ENCODE measurements around the gene HMCN2.

GRCh38 chr9:130451004-130451390 lies 185.4 kb downstream of the HMCN2 start:
- TF ChIP-seq, protein P1, sequence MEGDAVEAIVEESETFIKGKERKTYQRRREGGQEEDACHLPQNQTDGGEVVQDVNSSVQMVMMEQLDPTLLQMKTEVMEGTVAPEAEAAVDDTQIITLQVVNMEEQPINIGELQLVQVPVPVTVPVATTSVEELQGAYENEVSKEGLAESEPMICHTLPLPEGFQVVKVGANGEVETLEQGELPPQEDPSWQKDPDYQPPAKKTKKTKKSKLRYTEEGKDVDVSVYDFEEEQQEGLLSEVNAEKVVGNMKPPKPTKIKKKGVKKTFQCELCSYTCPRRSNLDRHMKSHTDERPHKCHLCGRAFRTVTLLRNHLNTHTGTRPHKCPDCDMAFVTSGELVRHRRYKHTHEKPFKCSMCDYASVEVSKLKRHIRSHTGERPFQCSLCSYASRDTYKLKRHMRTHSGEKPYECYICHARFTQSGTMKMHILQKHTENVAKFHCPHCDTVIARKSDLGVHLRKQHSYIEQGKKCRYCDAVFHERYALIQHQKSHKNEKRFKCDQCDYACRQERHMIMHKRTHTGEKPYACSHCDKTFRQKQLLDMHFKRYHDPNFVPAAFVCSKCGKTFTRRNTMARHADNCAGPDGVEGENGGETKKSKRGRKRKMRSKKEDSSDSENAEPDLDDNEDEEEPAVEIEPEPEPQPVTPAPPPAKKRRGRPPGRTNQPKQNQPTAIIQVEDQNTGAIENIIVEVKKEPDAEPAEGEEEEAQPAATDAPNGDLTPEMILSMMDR (conservative IDR thresholded peaks at IDR 0.05; ENCODE audit: low read length): no peak
- no peak for TF ChIP-seq EZH2phosphoT487 (IDR thresholded peaks at IDR 0.05; ENCODE audit: borderline replicate concordance, low read depth, low read length)

Data from OCI-LY7 (cell line).